HCT116 (cell line): Measurements from ENCODE around the gene ZEB2.

Experiments
- CEBPB ChIP-seq: IDR thresholded peaks from 2 replicates; pipeline ENCODE4 v1.6.1; 2012; ENCODE audit warnings: low read depth
- JUND ChIP-seq: IDR thresholded peaks from 2 replicates; pipeline ENCODE4 v1.6.1; 2012
- SRF ChIP-seq: IDR thresholded peaks from 2 replicates; pipeline ENCODE4 v1.6.1; 2012; ENCODE audit warnings: low read depth

DNA sequence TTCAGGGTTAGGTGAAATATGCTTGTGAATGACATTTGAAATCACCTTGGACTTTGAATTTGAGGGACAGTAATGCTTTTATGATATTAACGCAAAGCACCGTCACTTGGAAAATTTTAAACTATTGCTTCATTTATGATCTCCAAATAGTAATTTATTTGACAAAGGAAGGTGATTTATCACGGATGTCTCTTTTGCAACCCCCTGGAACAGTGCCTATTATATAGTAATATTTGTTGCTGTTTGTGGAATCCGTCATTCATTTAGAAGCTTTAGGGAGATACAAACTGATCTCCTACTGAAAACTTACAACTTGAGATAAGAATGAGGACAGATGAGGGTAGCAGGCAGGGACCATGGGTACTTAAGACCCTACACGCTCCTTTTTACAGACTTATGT lies 10.7 kb upstream of the ZEB2 start:
- TF ChIP-seq CEBPB (no peak), JUND (no peak), SRF (no peak)
